IMR-90 (cell line): Measurements from ENCODE around the gene CSRNP3. TPM values are rescaled to one million over a fixed set of nuclear protein-coding genes. Genes with fewer than 3 reads are reported as not detected.

ENCODE experiments used
- ATAC-seq: fragments of 200-7000 bp; cut with Tn5 transposase; 2 replicates; pipeline ENCODE4 v1.9.1; 2020; ENCODE audit warnings: low read depth, mild to moderate bottlenecking, moderate library complexity
- BruUV-seq: library from RNA; stranded (reverse); fragments of 400-500 nt; replicated peaks from 2 replicates; lab custom pipeline; 2021; lab: Mats Ljungman, UMichigan
- CTCF ChIA-PET: fragments of 300-600 bp; formaldehyde crosslinking; extraction: SDS; loops from one replicate; lab custom pipeline; 2021; ENCODE audit warnings: antibody characterized with exemption; lab: Yijun Ruan, JAX
- POLR2A ChIA-PET: fragments of 300-600 bp; sonication (Branson Sonifier 250); formaldehyde crosslinking; loops from one replicate; lab custom pipeline; 2022; ENCODE audit warnings: antibody characterized with exemption; ENCODE audit not compliant: unreplicated experiment; lab: Charles Lee
- DNase-seq: peaks from one replicate; pipeline ENCODE4 v3.0.0; 2013
- H2AFZ ChIP-seq: replicated peaks from 2 replicates; pipeline ENCODE3; 2013; ENCODE audit warnings: low read length, mild to moderate bottlenecking; ENCODE audit not compliant: poor library complexity
- H2AK5ac ChIP-seq: 2 replicates; pipeline ENCODE4 v1.6.1; 2013; ENCODE audit warnings: low read depth, low read length, inconsistent platforms
- H2AK9ac ChIP-seq: replicated peaks from 2 replicates; pipeline ENCODE3; 2013; ENCODE audit warnings: mild to moderate bottlenecking, low read depth, low read length, moderate library complexity; ENCODE audit not compliant: poor library complexity
- H2BK120ac ChIP-seq: 2 replicates; pipeline ENCODE4 v1.6.1; 2013; ENCODE audit warnings: low read depth, low read length, inconsistent platforms
- H2BK15ac ChIP-seq: 3 replicates; pipeline ENCODE4 v1.6.1; 2013; ENCODE audit warnings: low read depth, low read length, inconsistent platforms
- H2BK20ac ChIP-seq: 2 replicates; pipeline ENCODE4 v1.6.1; 2013; ENCODE audit warnings: low read depth, mild to moderate bottlenecking, inconsistent platforms, low read length, moderate library complexity
- H2BK5ac ChIP-seq: 2 replicates; pipeline ENCODE4 v1.6.1; 2013; ENCODE audit warnings: mild to moderate bottlenecking, low read depth, low read length, inconsistent platforms; ENCODE audit not compliant: poor library complexity, severe bottlenecking
- H3K14ac ChIP-seq: replicated peaks from 2 replicates; pipeline ENCODE4 v1.6.1; 2013; ENCODE audit warnings: low read depth, low read length, inconsistent platforms
- H3K18ac ChIP-seq: 2 replicates; pipeline ENCODE4 v1.6.1; 2013; ENCODE audit warnings: low read depth, low read length, control low read depth
- H3K23ac ChIP-seq: 2 replicates; pipeline ENCODE4 v1.6.1; 2013; ENCODE audit warnings: low read depth, low read length, inconsistent platforms
- H3K27ac ChIP-seq: 2 replicates; pipeline ENCODE4 v1.5.1; 2013; ENCODE audit warnings: mild to moderate bottlenecking, control low read depth, low read length; ENCODE audit not compliant: insufficient read depth
- H3K27me3 ChIP-seq: 2 replicates; pipeline ENCODE4 v1.6.1; 2013; ENCODE audit warnings: low read length; ENCODE audit not compliant: control insufficient read depth, insufficient read depth
- H3K36me3 ChIP-seq: 2 replicates; pipeline ENCODE4 v1.6.1; 2013; ENCODE audit warnings: low read length, mixed read lengths; ENCODE audit not compliant: control insufficient read depth, insufficient read depth
- H3K4ac ChIP-seq: 2 replicates; pipeline ENCODE4 v1.6.1; 2013; ENCODE audit warnings: low read depth, low read length, inconsistent platforms
- H3K4me1 ChIP-seq: 2 replicates; pipeline ENCODE4 v1.6.1; 2013; ENCODE audit warnings: low read length, mixed read lengths; ENCODE audit not compliant: control insufficient read depth, insufficient read depth
- H3K4me2 ChIP-seq: 2 replicates; pipeline ENCODE4 v1.6.1; 2013; ENCODE audit warnings: low read depth, mild to moderate bottlenecking, control low read depth, low read length, moderate library complexity
- H3K4me3 ChIP-seq: 2 replicates; pipeline ENCODE4 v1.5.1; 2013; ENCODE audit warnings: low read depth, mild to moderate bottlenecking, control low read depth, low read length, moderate library complexity; ENCODE audit not compliant: insufficient read depth
- H3K56ac ChIP-seq: 2 replicates; pipeline ENCODE4 v1.6.1; 2013; ENCODE audit warnings: low read length, inconsistent platforms; ENCODE audit not compliant: insufficient read depth; ENCODE audit errors: extremely low read depth
- H3K79me1 ChIP-seq, 2 experiments: 2 replicates each; pipeline ENCODE4 v1.6.1; 2013; ENCODE audit warnings: low read length in 2 of 2, inconsistent platforms in 1 of 2, low read depth in 1 of 2
- H3K9ac ChIP-seq: 2 replicates; pipeline ENCODE4 v1.6.1; 2013; ENCODE audit warnings: low read depth, low read length, control low read depth
- H3K9me1 ChIP-seq: 2 replicates; pipeline ENCODE4 v1.6.1; 2013; ENCODE audit warnings: low read length, inconsistent platforms; ENCODE audit not compliant: insufficient read depth
- H3K9me3 ChIP-seq: 2 replicates; pipeline ENCODE4 v1.6.1; 2013; ENCODE audit warnings: low read length; ENCODE audit not compliant: control insufficient read depth, insufficient read depth
- H4K20me1 ChIP-seq: 2 replicates; pipeline ENCODE4 v1.6.1; 2013; ENCODE audit warnings: low read length, inconsistent platforms; ENCODE audit not compliant: insufficient read depth
- H4K5ac ChIP-seq: 2 replicates; pipeline ENCODE4 v1.6.1; 2013; ENCODE audit warnings: mild to moderate bottlenecking, low read depth, low read length, control low read depth
- H4K8ac ChIP-seq, 2 experiments: 2 replicates each; pipeline ENCODE4 v1.6.1; 2013; ENCODE audit warnings: low read depth in 2 of 2, low read length in 2 of 2, control low read depth in 1 of 2, inconsistent platforms in 1 of 2
- H4K91ac ChIP-seq: 2 replicates; pipeline ENCODE4 v1.6.1; 2013; ENCODE audit warnings: low read depth, low read length, inconsistent platforms; ENCODE audit not compliant: insufficient read depth
- BHLHE40 ChIP-seq: fragments of 150-350 bp; IDR thresholded peaks from 2 replicates; pipeline ENCODE4 v1.6.1; 2016; ENCODE audit warnings: mild to moderate bottlenecking, low read depth, low read length
- CHD1 ChIP-seq: IDR thresholded peaks from 2 replicates; pipeline ENCODE4 v1.6.1; 2012; ENCODE audit warnings: low read depth, low read length, improper control_type of control experiment
- FOS ChIP-seq: fragments of 150-350 bp; IDR thresholded peaks from 2 replicates; pipeline ENCODE4 v1.6.1; 2016; ENCODE audit warnings: low read depth, low read length
- MAFK ChIP-seq: IDR thresholded peaks from 2 replicates; pipeline ENCODE4 v1.6.1; 2012; ENCODE audit warnings: low read depth, low read length, improper control_type of control experiment
- MAZ ChIP-seq: IDR thresholded peaks from 2 replicates; pipeline ENCODE4 v1.6.1; 2012; ENCODE audit warnings: low read depth, mild to moderate bottlenecking, low read length, improper control_type of control experiment, moderate library complexity, borderline replicate concordance
- MXI1 ChIP-seq: IDR thresholded peaks from 2 replicates; pipeline ENCODE4 v1.6.1; 2012; ENCODE audit warnings: low read depth, mild to moderate bottlenecking, low read length, moderate library complexity, borderline replicate concordance
- RAD21 ChIP-seq: IDR thresholded peaks from 2 replicates; pipeline ENCODE4 v1.6.1; 2012; ENCODE audit warnings: low read length, improper control_type of control experiment
- SMC3 ChIP-seq: fragments of 150-350 bp; IDR thresholded peaks from 2 replicates; pipeline ENCODE4 v1.6.1; 2016; ENCODE audit warnings: low read depth, mild to moderate bottlenecking, antibody characterized with exemption, low read length, moderate library complexity
- USF2 ChIP-seq: fragments of 150-350 bp; IDR thresholded peaks from 2 replicates; pipeline ENCODE4 v1.6.1; 2017; ENCODE audit warnings: mild to moderate bottlenecking, antibody characterized with exemption, low read length, low read depth
- WGBS, 2 experiments: methylation state at CpG; one replicate each; pipeline versions ENCODE4 v1.1.5 to v1.1.7; 2013; ENCODE audit warnings: missing lambda C conversion rate in 2 of 2; ENCODE audit not compliant: insufficient read length in 1 of 2; ENCODE audit errors: extremely low coverage in 2 of 2; 5-methylcytosine and 5-hydroxymethylcytosine counted together
- dilution Hi-C: fragments of 300-500 bp; cut with HindIII; formaldehyde crosslinking; loops from one replicate; pipeline ENCODE4 v1.14.3; 2018; ENCODE audit warnings: low sequenced_read_pairs; ENCODE audit not compliant: unreplicated experiment
- in situ Hi-C: fragments of 300-500 bp; cut with MboI; formaldehyde crosslinking; loops from 3 replicates; pipeline ENCODE4 v1.14.3; 2019; ENCODE audit warnings: low sequenced_read_pairs, inconsistent platforms, mixed read lengths
- intact Hi-C: fragments of 100-400 bp; cut with micrococcal nuclease; formaldehyde crosslinking; loops from 2 replicates; pipeline ENCODE4 v1.10.0; 2022
- polyA plus RNA-seq, 3 experiments: library from polyadenylated mRNA; depleted of rRNA; stranded (reverse); fragments of >200 nt; gene quantifications; 2 replicates each; pipeline ENCODE4 v1.2.3, GENCODE V29; 2012; ENCODE audit warnings: low replicate concordance in 1 of 3
- total RNA-seq: library from RNA; depleted of rRNA; stranded (reverse); fragments of >200 nt; gene quantifications from 2 replicates; pipeline ENCODE4 v1.2.3, GENCODE V29; 2012
- TF ChIP-seq, protein P1 (sequence below): fragments of 150-350 bp; IDR thresholded peaks from 2 replicates; pipeline ENCODE4 v1.6.1; 2016; ENCODE audit warnings: low read depth, mild to moderate bottlenecking, low read length, moderate library complexity, borderline replicate concordance

CSRNP3 gene
- total and polyA plus RNA-seq, 2 of the 4 experiments (the other 2 are of a cell fraction), result 0.21 to 0.72 TPM

DNA sequence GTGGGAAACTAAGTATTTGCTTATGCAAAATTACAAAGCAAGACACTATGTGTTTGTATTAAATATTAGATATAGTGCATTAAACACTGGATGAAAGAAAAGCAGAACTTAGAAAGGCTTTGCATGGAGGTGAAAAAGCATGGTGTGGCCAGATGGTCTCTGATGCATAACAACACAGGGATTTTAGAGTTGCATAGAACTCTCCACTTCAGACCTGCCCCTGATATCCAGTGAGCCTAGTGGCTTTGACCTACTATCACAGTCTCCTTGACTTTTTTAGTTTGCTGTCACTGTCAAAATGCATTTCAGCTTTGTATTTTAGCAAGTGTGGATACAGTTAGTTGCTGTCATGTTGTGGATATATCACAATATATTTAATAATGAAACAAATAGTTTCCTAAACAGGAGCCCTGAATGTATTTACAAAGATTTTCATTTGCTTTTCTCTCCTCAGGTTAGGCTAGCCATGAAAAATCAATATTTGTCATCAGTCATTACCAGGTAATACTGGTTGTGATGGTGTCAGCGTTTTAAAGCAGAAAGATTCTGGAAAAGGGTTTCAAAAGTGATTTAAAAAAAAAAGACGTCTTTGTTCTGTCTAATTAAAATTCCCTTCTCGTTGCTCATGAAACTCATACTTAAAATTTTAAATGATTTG is 5.2 kb downstream of the CSRNP3 start:
- BruUV-seq, result no TSS peak
- no peaks in the 10 kb centered on the region for H3K9me3 ChIP-seq
- no peak overlapping the region for H3K27ac ChIP-seq
- H2AK9ac ChIP-seq, result no peak overlapping the region
- no peak overlapping the region for H3K9ac ChIP-seq
- H3K4me1 ChIP-seq, result no peaks in the 10 kb centered on the region
- no peaks in the 10 kb centered on the region for H3K9me1 ChIP-seq
- H4K91ac ChIP-seq, result no peak overlapping the region
- H4K20me1 ChIP-seq, result no peaks in the 10 kb centered on the region
- no peaks in the 10 kb centered on the region for H3K27me3 ChIP-seq
- dilution Hi-C loops (no loop called here), in situ Hi-C loops (no loop called here), intact Hi-C loops (no loop called here)
- H2AFZ ChIP-seq, result no peak overlapping the region
- CTCF ChIA-PET, result no interaction called here
- H2BK20ac ChIP-seq, result no peak overlapping the region
- H3K56ac ChIP-seq, result no peak overlapping the region
- DNase-seq (no peak), ATAC-seq (no peak)
- no peak overlapping the region for H3K4me3 ChIP-seq
- H3K79me1 ChIP-seq, result no peaks in the 10 kb centered on the region
- WGBS, 2 experiments, result no CpG with 5 or more reads among the region's 3 CpGs
- H3K23ac ChIP-seq, result no peak overlapping the region
- no peak overlapping the region for H2AK5ac ChIP-seq
- no peak overlapping the region for H3K4me2 ChIP-seq
- no peak overlapping the region for H4K5ac ChIP-seq
- H2BK15ac ChIP-seq, result no peak overlapping the region
- H3K18ac ChIP-seq, result no peak overlapping the region
- H3K4ac ChIP-seq, result no peak overlapping the region
- POLR2A ChIA-PET, result no interaction called here
- no peaks in the 10 kb centered on the region for H3K36me3 ChIP-seq
- no peak overlapping the region for H3K14ac ChIP-seq
- TF ChIP-seq CHD1 (no peak), USF2 (no peak), RAD21 (no peak), MAFK (no peak), MXI1 (no peak), FOS (no peak), SMC3 (no peak), MAZ (no peak), BHLHE40 (no peak)
- TF ChIP-seq, protein P1, sequence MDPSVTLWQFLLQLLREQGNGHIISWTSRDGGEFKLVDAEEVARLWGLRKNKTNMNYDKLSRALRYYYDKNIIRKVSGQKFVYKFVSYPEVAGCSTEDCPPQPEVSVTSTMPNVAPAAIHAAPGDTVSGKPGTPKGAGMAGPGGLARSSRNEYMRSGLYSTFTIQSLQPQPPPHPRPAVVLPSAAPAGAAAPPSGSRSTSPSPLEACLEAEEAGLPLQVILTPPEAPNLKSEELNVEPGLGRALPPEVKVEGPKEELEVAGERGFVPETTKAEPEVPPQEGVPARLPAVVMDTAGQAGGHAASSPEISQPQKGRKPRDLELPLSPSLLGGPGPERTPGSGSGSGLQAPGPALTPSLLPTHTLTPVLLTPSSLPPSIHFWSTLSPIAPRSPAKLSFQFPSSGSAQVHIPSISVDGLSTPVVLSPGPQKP, result no peak
- no peak overlapping the region for H4K8ac ChIP-seq
- no peak overlapping the region for H2BK120ac ChIP-seq
- no peak overlapping the region for H2BK5ac ChIP-seq
